HG03520 (cell line): ENCODE measurements around the gene RPS3.
"Not testable (repeated sequence)": the region's sequence is repeated elsewhere in the genome, so short reads cannot be mapped to it uniquely, and the experiment has no call there.

Experiments used
- ATAC-seq: cut with Tn5 transposase; IDR thresholded peaks from one replicate; pipeline ENCODE4 v1.9.1; 2021; ENCODE audit warnings: mild to moderate bottlenecking, moderate library complexity; ENCODE audit not compliant: unreplicated experiment

RPS3 gene

DNA sequence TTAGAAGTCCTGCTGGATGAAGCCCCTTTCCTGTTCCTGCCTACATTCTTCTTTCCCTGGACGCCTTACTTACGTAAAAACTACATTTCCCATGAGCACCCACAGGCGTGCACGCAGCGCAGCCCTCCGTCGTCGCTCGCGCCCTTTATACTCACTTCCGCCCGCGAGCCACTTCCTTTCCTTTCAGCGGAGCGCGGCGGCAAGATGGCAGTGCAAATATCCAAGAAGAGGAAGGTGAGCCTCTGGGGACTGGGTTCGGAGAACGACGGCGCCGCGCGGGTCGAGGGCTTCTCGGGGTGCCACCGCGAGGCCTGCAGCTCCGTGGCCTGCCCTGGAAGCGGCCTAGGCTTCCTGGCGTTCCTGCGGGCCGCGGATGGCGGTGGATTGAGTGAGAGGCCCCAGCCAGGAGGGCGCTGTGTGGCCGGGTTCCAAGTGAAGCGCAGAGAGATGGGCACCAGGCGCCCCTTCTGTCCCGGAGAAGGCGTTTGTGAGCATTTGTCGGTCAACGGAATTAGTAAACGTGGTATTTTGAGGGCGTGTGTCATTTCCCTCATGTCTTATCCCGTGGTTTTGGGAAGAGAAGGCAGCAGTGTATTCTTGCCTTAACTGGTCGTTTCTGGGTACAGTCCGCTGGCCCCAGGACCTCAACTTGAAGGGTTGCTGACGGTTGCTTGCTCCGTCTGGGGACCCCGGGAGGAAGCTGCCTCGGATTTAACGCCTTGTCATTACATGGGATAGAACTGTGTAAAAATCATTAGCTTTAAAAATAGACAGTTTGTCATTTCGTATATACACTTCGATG is at the start of gene RPS3:
Gene RPS3, plus strand, starts transcription at position 175 of the 802 bp plus-strand sequence. Its CDS starts 30 bp downstream, at position 205.
- peak; percentile 88 for ATAC-seq

GRCh38 chr11:75349521-75350116 is 49.7 kb upstream of the RPS3 start:
- no peak for ATAC-seq

DNA sequence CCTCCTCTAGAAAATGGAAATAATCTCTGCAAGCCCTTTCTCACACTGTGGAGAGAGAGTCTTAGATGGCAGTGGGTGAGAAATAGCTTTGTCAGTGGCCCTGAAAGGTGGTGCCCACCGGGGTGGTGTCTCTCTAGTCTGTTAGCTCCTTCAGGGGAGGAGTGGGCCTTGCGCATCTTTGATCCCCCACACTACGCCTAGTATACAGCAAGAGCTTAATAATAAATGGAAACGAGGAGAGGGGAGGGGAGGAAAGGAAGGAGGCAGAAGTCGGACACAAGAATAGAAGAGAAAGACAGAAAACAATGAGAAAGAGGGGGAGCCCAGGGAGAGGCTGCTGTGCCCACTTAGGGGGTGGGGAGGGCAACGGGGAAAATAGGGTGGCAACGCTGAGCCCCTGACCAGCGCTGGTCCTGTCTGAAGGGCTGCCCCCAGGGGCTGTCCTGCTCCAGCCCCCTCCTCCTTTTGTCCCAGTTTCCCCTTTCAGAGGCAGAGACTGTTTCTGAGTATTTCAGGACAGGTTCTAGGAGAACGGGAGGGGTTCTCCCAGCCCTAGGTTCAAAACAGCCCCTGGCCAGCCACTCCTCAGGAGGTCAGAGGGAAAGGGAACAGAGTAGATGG is 49.1 kb upstream of the RPS3 start:
- ATAC-seq, result no peak

- ATAC-seq, result no peak
These were observed 48.4 kb upstream of the RPS3 start for GRCh38 chr11:75350743-75351540.

DNA sequence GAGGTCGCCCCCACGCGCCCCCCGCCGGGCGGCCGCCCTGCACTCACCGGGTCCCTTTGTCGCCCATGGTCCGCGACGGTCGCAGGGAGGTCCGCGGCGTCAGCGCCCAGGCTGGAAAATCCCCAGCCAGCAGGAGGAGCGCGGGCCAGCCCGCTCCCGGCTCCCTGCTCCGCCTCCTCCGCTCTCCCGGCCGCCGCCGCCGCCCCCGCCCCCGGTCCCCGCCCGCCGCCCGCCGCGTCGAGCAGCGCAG is 47.9 kb upstream of the RPS3 start, which contains the start of gene ARRB1:
Gene ARRB1, minus strand, starts transcription at position 121 of the 250 bp plus-strand sequence. Its CDS starts 54 bp downstream, at position 67.
- no peak for ATAC-seq

- ATAC-seq, result no peak
These were observed 47.3 kb upstream of the RPS3 start for GRCh38 chr11:75351791-75352587.

DNA sequence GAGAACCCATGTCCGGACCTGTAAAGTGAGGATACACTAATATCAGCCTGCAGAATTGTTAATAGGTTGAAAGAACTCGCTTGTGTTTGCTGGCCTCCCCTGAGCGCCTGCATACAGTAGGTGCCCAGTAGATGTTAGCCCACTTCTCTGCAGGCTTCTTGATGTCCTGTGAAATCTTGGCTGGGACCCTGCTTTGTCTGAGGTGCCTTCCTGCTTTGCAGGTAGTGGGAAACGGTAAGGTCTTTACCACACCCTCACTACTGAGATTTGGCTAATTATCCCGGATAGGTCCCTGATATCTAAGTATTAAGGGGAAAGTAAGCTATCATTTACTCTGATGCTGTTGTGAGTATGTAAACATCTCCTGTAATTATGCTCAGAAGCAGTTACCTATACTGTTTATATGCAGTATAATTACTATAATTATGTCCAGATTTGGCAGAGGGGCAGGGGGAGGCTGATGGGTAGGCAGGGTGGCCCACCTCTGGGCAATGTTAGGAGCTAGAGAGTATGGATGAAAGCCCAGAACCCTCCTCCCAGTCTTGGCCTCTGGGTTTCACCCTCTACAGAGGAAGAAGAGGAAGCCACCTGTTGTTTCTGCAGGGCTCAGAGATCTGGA is 46.6 kb upstream of the RPS3 start:
- ATAC-seq, result no peak

DNA sequence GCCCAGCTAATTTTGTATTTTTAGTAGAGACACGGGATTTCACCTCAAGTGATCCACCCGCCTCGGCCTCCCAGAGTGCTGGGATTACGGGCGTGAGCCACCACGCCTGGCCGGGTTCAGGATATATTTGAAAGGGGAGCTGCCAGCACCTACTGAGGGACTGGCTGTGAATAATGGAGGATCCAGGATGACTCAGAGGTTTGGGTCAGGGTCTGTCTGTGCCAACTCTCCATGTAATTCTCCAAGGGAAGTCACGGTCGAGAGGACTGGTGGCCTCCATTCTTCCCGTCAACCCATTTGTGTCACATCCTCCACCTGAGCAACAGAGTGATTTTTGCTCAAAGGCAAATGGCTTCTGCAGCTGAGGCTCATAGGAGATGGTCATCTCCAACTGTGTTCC is 44.3 kb upstream of the RPS3 start:
- ATAC-seq, result no peak

GRCh38 chr11:75356613-75357012 is 42.7 kb upstream of the RPS3 start:
- no peak for ATAC-seq

- ATAC-seq, result not testable (repeated sequence)
These were observed 37.0 kb upstream of the RPS3 start for GRCh38 chr11:75362285-75362684.

GRCh38 chr11:75365711-75366181 is 33.6 kb upstream of the RPS3 start:
- no peak for ATAC-seq

GRCh38 chr11:75366826-75367225 is 32.5 kb upstream of the RPS3 start:
- not testable (repeated sequence) for ATAC-seq

DNA sequence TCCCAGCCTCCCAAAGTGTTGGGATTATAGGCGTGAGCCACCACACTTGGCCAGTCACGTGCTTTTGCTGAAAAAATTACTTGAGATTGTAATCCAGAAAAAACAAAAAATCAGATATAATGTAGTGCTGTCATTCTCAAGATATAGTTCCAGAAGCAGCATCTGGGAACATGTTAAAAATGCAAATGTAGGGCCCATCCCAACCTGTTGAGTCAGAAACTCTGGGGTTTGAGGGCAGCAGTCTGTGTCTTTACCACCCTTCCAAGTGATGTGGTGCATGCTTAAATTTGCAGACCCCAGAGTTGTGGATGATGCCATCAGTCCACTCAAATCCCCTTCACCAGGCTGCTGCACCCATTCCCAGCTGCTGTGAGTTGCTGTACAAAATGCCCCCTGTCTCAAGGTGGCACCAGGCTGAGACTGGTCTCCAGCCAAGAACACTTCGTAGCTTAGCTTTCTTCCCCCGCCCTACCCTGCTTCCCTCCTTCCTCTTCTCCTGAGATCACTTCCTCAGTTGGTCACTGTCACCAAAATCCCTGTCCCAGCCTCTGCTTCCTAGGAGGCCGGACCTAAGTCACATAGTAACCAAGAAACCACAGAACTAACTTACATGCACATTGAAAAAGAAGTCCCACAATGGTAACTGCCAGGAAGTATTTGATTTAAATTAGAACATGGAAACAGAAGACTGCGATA is 29.6 kb upstream of the RPS3 start:
- ATAC-seq, result no peak

GRCh38 chr11:75371949-75372876 is 27.1 kb upstream of the RPS3 start:
- no peak for ATAC-seq

GRCh38 chr11:75373201-75373600 is 26.1 kb upstream of the RPS3 start:
- no peak for ATAC-seq

GRCh38 chr11:75374646-75375045 is 24.7 kb upstream of the RPS3 start:
- no peak for ATAC-seq

DNA sequence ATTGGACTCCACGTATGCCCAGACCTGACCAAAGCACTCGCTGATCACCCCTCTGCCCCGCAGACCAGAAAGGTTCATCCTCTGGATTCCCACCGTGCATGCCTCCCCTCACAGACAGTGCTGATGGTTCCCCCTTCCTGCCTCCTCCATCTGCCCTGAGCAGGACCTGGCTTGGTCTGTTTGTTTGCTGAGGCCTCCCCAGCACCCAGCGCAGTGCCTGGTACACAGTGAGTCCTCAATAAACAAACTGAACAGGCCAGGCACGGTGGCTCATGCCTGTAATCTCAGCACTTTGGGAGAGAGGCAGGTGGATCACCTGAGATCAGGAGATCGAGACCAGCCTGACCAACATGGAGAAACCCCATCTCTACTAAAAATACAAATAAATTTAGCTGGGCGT is 23.7 kb upstream of the RPS3 start:
- ATAC-seq, result no peak

DNA sequence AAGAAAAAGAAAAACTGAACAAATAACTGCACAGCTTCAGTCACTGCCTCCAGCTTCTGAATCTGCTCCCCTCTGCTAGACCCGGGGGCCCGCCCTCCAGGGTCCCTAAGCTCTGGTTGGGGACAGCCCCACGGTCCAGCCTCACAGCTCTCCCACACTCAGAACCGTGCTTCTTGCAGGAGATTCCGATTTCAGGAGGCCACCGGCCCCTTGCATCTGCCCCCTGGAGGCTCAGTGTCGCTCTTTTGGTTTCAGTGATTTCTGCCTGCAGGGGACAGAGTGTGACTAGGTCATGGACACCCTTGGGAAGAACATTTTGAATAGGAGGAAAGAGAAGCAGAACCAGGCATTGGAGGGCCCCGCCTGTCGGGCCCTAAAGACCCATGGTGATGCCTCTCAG is 23.1 kb upstream of the RPS3 start:
- ATAC-seq, result no peak
